ENCODE data around the gene DMAC2L. TPM values are rescaled to one million over a fixed set of nuclear protein-coding genes. Genes with fewer than 3 reads are reported as not detected.

Gene DMAC2L
- total RNA-seq (2014; rRNA removed; shearing (Covaris generic)) = 4.4 and 7.8 TPM in 2 replicates
- polyA plus RNA-seq (2016; fragmentation: Nextera tagmentation; extraction: Ambion mirVana) = 12.3 and 15.9 TPM in 2 replicates

- in situ Hi-C loops (cut with MboI) = no loop called here
- no peak for TF ChIP-seq EZH2 (IDR thresholded peaks at IDR 0.05; ENCODE audit: insufficient read depth, poor library complexity, severe bottlenecking)
- peak within 1 kb of the TSS; percentile 81 for H3K9ac ChIP-seq
- H2AFZ ChIP-seq = peak within 1 kb of the TSS; percentile 98
- H3K27ac ChIP-seq = peak within 1 kb of the TSS; percentile 77
- H3K9me2 ChIP-seq (ENCODE audit: insufficient read depth) = no peaks in the 10 kb centered on the region
- no peaks in the 10 kb centered on the region for H3F3A ChIP-seq (ENCODE audit: insufficient read depth)
- peaks cover 11% of the 10 kb centered on the region; the same call in 1 of the 2 replicates for H3K79me2 ChIP-seq (ENCODE audit: insufficient read depth)
- DNase-seq = peak; percentile 97
- WGBS, 2 experiments (ENCODE audit: low coverage in 1 of 2, low lambda C conversion rate in 2 of 2, missing lambda C conversion rate in 2 of 2) = 1 to 3% methylated on average over 42 to 82 of the region's 83 CpGs
- H3K36me3 ChIP-seq (ENCODE audit: low read depth) = no peaks in the 10 kb centered on the region
- H3K4me2 ChIP-seq (ENCODE audit: unreplicated experiment) = peak within 1 kb of the TSS; percentile 94
- peak within 1 kb of the TSS; percentile 80 for H3K4me3 ChIP-seq
- H4K20me1 ChIP-seq (ENCODE audit: insufficient read depth) = no peaks in the 10 kb centered on the region
- no peaks in the 10 kb centered on the region for H3K9me3 ChIP-seq (ENCODE audit: low read depth)
- no peaks in the 10 kb centered on the region for H3K27me3 ChIP-seq (replicated peaks; ENCODE audit: insufficient read depth)
- peaks cover 11% of the 10 kb centered on the region for H3K4me1 ChIP-seq (ENCODE audit: insufficient read depth)
Measured at GRCh38 chr14:50311972-50312733, at the start of gene DMAC2L, which contains the start of gene L2HGDH. Gene DMAC2L, plus strand, starts transcription at chr14:50312324. Its CDS starts 9,164 bp downstream, at chr14:50321488. Gene L2HGDH, minus strand, starts transcription at chr14:50312229. Its CDS starts 79 bp downstream, at chr14:50312150.

GRCh38 chr14:50262865-50263264, 49.3 kb upstream of the DMAC2L start:
- no peaks in the 10 kb centered on the region for H3K79me2 ChIP-seq (ENCODE audit: insufficient read depth)
- H3K27me3 ChIP-seq (replicated peaks; ENCODE audit: insufficient read depth) = no peaks in the 10 kb centered on the region
- H4K20me1 ChIP-seq (ENCODE audit: insufficient read depth) = no peaks in the 10 kb centered on the region
- H3K9ac ChIP-seq = no peak overlapping the region
- H3K36me3 ChIP-seq (ENCODE audit: low read depth) = no peaks in the 10 kb centered on the region
- no peak for DNase-seq
- H2AFZ ChIP-seq = no peak overlapping the region
- no peak overlapping the region for H3K27ac ChIP-seq
- no peaks in the 10 kb centered on the region for H3F3A ChIP-seq (ENCODE audit: insufficient read depth)
- H3K9me2 ChIP-seq (ENCODE audit: insufficient read depth) = no peaks in the 10 kb centered on the region
- no peak overlapping the region for H3K4me3 ChIP-seq
- TF ChIP-seq EZH2phosphoT487 (IDR thresholded peaks at IDR 0.05; ENCODE audit: insufficient read depth, low read depth) (no peak), EZH2 (IDR thresholded peaks at IDR 0.05; ENCODE audit: insufficient read depth, poor library complexity, severe bottlenecking) (no peak)
- in situ Hi-C loops (cut with MboI) = no loop called here
- H3K4me1 ChIP-seq (ENCODE audit: insufficient read depth) = no peaks in the 10 kb centered on the region
- WGBS, 2 experiments (ENCODE audit: low coverage in 1 of 2, low lambda C conversion rate in 2 of 2, missing lambda C conversion rate in 2 of 2) = 23 to 34% methylated on average over 2 of the region's 2 CpGs
- H3K4me2 ChIP-seq (ENCODE audit: unreplicated experiment) = no peak overlapping the region
- H3K9me3 ChIP-seq (ENCODE audit: low read depth) = no peaks in the 10 kb centered on the region

- DNase-seq = no peak
- Histone ChIP-seq H3K4me1 (ENCODE audit: insufficient read depth) (no peaks in the 10 kb centered on the region), H3K79me2 (ENCODE audit: insufficient read depth) (no peaks in the 10 kb centered on the region), H3K27ac (no peak overlapping the region), H3K4me3 (no peak overlapping the region), H3K36me3 (ENCODE audit: low read depth) (no peaks in the 10 kb centered on the region), H3K9ac (no peak overlapping the region), H3K9me3 (ENCODE audit: low read depth) (no peaks in the 10 kb centered on the region), H4K20me1 (ENCODE audit: insufficient read depth) (no peaks in the 10 kb centered on the region), H3F3A (ENCODE audit: insufficient read depth) (no peaks in the 10 kb centered on the region), H3K27me3 (replicated peaks; ENCODE audit: insufficient read depth) (no peaks in the 10 kb centered on the region), H2AFZ (no peak overlapping the region), H3K4me2 (ENCODE audit: unreplicated experiment) (no peak overlapping the region), H3K9me2 (ENCODE audit: insufficient read depth) (no peaks in the 10 kb centered on the region)
- in situ Hi-C loops (cut with MboI) = no loop called here
- TF ChIP-seq EZH2phosphoT487 (IDR thresholded peaks at IDR 0.05; ENCODE audit: insufficient read depth, low read depth) (no peak), EZH2 (IDR thresholded peaks at IDR 0.05; ENCODE audit: insufficient read depth, poor library complexity, severe bottlenecking) (no peak)
- 59 to 64% methylated on average over 4 of the region's 4 CpGs for WGBS, 2 experiments (ENCODE audit: low coverage in 1 of 2, low lambda C conversion rate in 2 of 2, missing lambda C conversion rate in 2 of 2)
Measured at GRCh38 chr14:50263321-50263720, 48.8 kb upstream of the DMAC2L start.

GRCh38 chr14:50265029-50265428, 47.1 kb upstream of the DMAC2L start:
- Histone ChIP-seq H4K20me1 (ENCODE audit: insufficient read depth) (no peaks in the 10 kb centered on the region), H3K36me3 (ENCODE audit: low read depth) (no peaks in the 10 kb centered on the region), H3F3A (ENCODE audit: insufficient read depth) (no peaks in the 10 kb centered on the region), H3K9ac (no peak overlapping the region), H3K79me2 (ENCODE audit: insufficient read depth) (no peaks in the 10 kb centered on the region), H3K9me3 (ENCODE audit: low read depth) (no peaks in the 10 kb centered on the region), H3K4me2 (ENCODE audit: unreplicated experiment) (no peak overlapping the region), H3K27ac (no peak overlapping the region), H3K27me3 (replicated peaks; ENCODE audit: insufficient read depth) (no peaks in the 10 kb centered on the region), H3K9me2 (ENCODE audit: insufficient read depth) (no peaks in the 10 kb centered on the region), H3K4me3 (no peak overlapping the region), H2AFZ (no peak overlapping the region), H3K4me1 (ENCODE audit: insufficient read depth) (no peaks in the 10 kb centered on the region)
- no peak for TF ChIP-seq EZH2phosphoT487 (IDR thresholded peaks at IDR 0.05; ENCODE audit: insufficient read depth, low read depth)
- no peak for TF ChIP-seq EZH2 (IDR thresholded peaks at IDR 0.05; ENCODE audit: insufficient read depth, poor library complexity, severe bottlenecking)
- no peak for DNase-seq
- in situ Hi-C loops (cut with MboI) = no loop called here
